Measurements from ENCODE around the gene RANBP2.

RANBP2 gene

GRCh38 chr2:108776475-108776874 lies 57.2 kb downstream of the RANBP2 start:
- no peak for DNase-seq (ENCODE audit: low read depth, low spot score)

GRCh38 chr2:108778857-108779256 lies 59.6 kb downstream of the RANBP2 start:
- no peak for DNase-seq (ENCODE audit: low read depth, low spot score)

DNA sequence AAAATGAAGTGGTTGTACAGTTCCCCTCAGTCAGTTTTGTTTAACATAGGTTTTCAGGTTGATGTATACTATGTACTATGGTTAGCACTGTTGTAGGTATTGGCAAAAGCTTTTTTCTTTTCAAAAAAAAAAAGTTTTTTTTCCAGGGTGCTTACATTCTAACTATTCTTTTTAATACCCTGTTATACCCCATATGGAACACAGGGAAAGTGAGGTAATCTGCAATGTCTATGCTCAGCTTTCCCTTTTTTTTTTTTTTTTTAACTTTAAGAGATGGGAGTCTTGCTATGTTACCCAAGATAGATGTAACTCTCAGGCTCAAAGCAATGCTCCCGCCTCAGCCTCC lies 66.7 kb downstream of the RANBP2 start:
- no peak for DNase-seq (ENCODE audit: low read depth, low spot score)

DNA sequence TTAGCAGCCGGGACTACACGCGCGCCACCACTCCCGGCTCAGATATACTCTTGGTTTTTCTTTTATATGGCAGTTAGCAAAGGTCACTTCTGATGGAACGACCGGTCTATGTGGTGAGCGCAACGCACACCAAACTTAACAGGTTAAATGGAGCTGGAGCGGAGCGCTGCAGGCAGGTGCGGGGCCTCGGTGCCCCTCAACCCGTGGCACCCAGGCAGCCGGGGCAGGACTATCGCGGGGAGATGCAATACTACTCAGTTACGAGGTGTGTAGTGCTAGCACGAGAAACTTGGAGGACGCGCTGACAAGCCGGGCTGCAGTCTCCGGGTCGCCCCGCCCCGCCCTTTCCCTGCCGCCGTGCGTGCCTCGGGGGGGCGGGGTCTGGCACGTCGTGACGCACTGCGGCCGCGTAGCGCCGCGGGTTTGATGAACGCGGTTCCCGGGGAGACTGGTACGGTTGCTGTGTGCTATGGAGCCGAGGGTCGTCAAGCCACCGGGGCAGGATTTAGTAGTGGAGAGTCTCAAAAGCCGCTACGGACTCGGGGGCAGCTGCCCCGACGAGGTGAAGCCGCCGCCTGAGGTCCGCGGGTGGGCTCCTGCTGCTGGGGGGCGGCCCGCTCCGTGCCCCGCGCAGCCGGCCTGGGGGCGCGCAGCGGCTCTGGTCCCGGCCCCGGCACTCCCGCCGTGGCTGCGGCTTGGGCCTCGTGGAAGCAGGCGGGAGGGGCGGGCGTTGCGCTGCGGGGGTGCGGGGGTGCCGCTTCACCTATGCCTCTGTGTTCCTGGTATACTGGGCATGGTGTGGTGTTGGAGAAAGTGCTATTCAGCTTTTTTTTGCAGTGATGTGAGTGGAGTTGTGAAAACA lies 67.3 kb downstream of the RANBP2 start, which contains the start of gene CCDC138:
Gene CCDC138 (plus strand): TSS at position 418 of the 862 bp plus-strand sequence. CDS start 52 bp downstream, at position 470.
- peak; percentile 65 for DNase-seq (ENCODE audit: low read depth, low spot score)

- DNase-seq (ENCODE audit: low read depth, low spot score): no peak
Measured at GRCh38 chr2:108787216-108787541, 67.9 kb downstream of the RANBP2 start.

DNA sequence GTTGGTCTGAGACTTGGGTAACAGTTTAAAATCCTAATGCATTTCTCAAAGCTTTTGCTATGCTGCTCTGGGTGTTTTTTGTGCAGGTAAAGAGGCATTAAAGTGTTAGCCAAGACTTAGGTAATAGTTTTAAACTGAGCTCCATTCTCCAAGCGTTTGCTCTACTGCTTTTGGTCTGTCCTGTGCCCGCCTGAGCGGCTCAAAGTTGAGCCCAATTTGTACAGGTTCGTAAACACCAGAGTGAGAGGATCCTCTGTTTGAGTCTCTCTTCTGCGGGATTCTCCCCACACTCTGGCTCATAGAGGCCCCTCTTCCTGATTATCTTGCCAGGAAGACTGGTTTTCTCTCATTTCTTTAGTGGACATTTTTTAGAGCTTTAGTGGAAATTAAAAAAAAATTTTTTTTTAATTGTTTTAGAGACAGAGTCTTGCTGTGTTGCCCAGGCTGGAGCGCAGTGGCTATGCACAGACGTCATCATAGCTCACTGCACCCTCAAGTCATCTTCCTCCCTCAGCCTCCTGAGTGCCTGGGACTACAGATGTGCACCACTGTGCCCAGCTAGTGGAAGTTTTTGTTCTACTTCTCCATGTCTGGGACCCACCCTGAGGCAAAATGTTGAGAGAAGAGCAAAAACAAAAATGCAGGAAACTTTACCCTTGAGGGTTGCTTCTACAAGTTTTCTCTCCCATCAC lies 83.9 kb downstream of the RANBP2 start:
- no peak for DNase-seq (ENCODE audit: low read depth, low spot score)

- DNase-seq (ENCODE audit: low read depth, low spot score): no peak
Measured at GRCh38 chr2:108805032-108805431, 85.8 kb downstream of the RANBP2 start.

GRCh38 chr2:108805782-108806181 lies 86.5 kb downstream of the RANBP2 start:
- DNase-seq (ENCODE audit: low read depth, low spot score): no peak

- no peak for DNase-seq (ENCODE audit: low read depth, low spot score)
Measured at GRCh38 chr2:108806371-108807113, 87.3 kb downstream of the RANBP2 start.

- DNase-seq (ENCODE audit: low read depth, low spot score): no peak
Measured at GRCh38 chr2:108809936-108810335, 90.7 kb downstream of the RANBP2 start.

DNA sequence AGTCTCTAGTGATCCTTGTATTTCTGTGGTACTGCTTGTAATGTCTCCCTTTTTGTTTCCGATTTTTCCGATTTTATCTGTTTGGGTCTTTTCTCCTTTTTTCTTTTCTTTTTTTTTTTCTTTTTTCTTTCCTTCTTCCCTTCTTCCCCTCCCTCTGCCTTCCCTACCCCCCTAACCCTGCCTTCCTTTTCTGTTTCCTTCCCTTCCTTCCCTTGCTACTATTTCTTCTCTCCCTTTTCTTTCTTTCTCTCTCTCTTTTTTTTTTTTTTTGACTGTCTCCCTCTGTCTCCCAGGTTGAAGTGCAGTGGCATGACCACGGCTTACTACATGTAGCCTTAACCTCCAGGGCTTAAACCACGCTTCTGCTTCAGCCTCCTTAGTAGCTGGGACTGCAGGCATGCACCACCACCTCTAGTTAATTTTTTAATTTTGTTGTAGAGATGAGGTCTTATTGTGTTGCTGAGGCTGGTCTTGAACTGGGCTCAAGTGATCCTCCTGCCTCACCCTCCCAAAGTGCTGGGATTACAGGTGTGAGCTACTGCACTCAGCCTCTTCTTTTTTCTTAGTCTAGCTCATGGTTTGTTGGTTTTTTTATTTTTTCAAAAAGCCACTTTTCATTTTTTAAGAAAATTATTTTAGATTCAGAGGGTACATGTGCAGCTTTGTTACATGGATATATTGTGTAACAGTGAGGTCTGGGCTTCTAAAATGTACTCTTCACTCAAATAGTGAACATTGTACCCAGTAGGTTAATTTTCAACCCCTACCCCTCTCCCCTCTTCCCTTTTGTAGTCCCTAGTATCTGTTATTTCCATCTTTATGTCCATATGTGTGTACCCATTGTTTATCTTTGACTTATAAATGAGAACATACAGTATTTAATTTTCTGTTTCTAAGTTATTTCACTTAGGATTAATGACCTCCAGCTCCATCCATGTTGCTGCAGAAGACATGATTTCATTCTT lies 92.0 kb downstream of the RANBP2 start:
- no peak for DNase-seq (ENCODE audit: low read depth, low spot score)

DNA sequence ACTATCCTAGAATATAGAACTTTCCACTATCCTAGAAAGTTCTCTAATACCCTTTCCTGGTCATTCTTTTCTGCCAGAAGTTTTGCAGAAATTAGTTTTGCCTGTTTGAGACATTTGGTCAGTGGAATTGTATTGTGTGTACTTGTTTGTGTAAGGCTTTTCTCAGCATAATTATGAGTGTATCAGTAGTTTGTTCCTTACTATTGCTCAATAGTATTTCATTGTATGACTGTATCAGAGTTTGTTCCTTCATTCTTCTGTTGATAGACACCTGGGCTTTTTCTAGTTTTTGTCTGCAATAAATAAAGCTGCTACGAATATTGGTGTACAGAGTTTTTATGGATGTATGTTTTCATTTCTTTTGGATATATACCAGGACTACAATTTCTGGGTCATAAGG lies 94.5 kb downstream of the RANBP2 start:
- no peak for DNase-seq (ENCODE audit: low read depth, low spot score)

- no peak for DNase-seq (ENCODE audit: low read depth, low spot score)
Measured at GRCh38 chr2:108820482-108820881, 101.2 kb downstream of the RANBP2 start.

DNA sequence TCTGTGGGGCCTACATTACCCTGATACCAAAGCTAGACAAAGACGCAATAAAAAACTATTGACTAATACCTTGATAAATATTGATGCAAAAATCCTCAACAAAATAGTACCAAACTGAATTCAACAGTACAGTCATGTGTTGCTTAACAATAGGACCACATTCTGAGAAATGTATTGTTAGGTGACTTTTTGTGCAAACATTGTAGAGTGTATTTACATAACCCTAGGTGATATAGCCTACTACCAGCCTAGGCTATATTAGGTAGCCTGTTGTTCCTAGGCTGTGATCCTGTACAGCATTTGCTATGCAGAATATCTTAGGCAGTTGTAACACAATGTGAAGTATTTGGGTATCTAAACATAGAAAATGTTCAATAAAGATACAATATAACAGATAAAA lies 104.0 kb downstream of the RANBP2 start:
- DNase-seq (ENCODE audit: low read depth, low spot score): no peak

DNA sequence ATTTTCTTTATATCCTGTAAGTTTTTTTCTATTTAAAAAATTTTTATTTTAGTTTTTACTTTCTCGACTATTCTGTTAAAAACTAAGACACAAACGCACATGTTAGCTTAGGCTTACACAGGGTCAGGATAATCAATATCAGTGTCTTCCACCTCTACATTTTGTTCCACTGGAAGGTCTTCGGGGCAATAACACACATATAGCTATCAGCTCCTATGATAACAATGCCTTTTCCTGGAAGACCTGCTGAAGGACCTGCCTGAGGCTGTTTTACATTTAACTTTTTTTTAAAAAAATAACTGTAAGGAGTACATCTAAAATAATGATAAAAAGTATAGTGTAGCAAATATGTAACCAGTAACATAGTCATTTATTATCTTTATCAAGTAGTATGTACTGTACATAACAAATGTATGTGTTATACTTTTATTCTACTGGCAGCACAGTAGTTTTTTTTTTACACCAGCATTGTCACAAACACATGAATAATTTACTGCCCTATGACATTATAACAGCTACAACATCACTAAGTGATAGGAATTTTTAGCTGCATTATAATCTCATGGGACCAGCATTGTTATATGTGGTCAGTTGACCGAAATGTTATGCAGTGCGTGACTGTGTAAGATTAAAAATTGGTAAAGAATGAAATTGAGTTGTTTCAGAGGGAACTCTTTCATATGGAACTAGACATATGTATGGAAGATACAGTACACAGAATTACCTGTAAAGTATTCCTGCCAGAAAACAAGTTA lies 105.2 kb downstream of the RANBP2 start:
- no peak for DNase-seq (ENCODE audit: low read depth, low spot score)

DNA sequence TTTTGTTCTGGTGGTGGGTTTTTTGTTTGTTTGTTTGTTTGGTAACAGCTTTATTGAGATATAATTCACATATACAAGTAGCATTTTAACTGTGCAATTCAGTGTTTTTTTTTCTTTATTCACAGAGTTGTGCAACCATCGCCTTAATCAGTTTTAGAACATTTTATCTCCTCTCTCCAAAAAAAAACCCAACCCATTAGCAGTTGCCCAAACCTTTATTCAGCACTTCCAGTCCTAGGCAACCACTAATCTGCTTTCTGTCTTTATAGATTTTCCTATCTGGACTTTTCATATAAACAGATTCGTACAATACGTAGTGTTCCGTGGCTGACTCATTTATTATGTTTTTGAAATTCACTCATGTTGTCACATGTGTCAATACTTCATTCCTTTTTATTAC lies 106.0 kb downstream of the RANBP2 start:
- no peak for DNase-seq (ENCODE audit: low read depth, low spot score)

GRCh38 chr2:108825736-108826135 lies 106.5 kb downstream of the RANBP2 start:
- no peak for DNase-seq (ENCODE audit: low read depth, low spot score)

GRCh38 chr2:108829578-108830310 lies 110.5 kb downstream of the RANBP2 start:
- no peak for DNase-seq (ENCODE audit: low read depth, low spot score)

GRCh38 chr2:108833219-108833618 lies 113.9 kb downstream of the RANBP2 start:
- DNase-seq (ENCODE audit: low read depth, low spot score): no peak

GRCh38 chr2:108834620-108835019 lies 115.3 kb downstream of the RANBP2 start:
- DNase-seq (ENCODE audit: low read depth, low spot score): no peak

All from smooth muscle cell of the brain vasculature (primary cell).